HAP-1 (cell line): ENCODE data around the gene HYOU1.
A peak's percentile ranks its signal among the peaks of the same experiment; 100 is the strongest.

Experiments used
- DNase-seq, 2 experiments: peaks; one replicate each; pipeline ENCODE4 v3.0.0-alpha.2; 2016 to 2020; ENCODE audit warnings: low spot score in 2 of 2
- H3K27me3 ChIP-seq: fragments of 250-450 bp; sonication (Bioruptor Pico); 2 replicates; pipeline ENCODE4 v1.5.1; 2020; ENCODE audit warnings: low read depth, mild to moderate bottlenecking, moderate library complexity
- H3K36me3 ChIP-seq: fragments of 250-450 bp; sonication (Bioruptor Pico); replicated peaks from 2 replicates; pipeline ENCODE4 v1.5.1; 2020; ENCODE audit warnings: mild to moderate bottlenecking
- H3K4me1 ChIP-seq: fragments of 250-450 bp; sonication (Bioruptor Pico); 2 replicates; pipeline ENCODE4 v1.5.1; 2020; ENCODE audit warnings: mild to moderate bottlenecking
- H3K4me3 ChIP-seq: fragments of 250-450 bp; sonication (Bioruptor Pico); 2 replicates; pipeline ENCODE4 v1.5.1; 2020; ENCODE audit warnings: mild to moderate bottlenecking, moderate library complexity
- H3K9me3 ChIP-seq: fragments of 250-450 bp; sonication (Bioruptor Pico); 2 replicates; pipeline ENCODE4 v1.5.1; 2020; ENCODE audit warnings: mild to moderate bottlenecking, moderate library complexity
- in situ Hi-C: fragments of 300-500 bp; cut with MboI; formaldehyde crosslinking; loops from 3 replicates; pipeline ENCODE4 v1.14.3; 2020; ENCODE audit warnings: low sequenced_read_pairs, inconsistent platforms, mixed read lengths

HYOU1 gene

GRCh38 chr11:119092880-119093842, 36.2 kb upstream of the HYOU1 start:
- H3K9me3 ChIP-seq, result no peaks in the 10 kb centered on the region
- peaks cover 69% of the 10 kb centered on the region for H3K36me3 ChIP-seq
- peaks cover 15% of the 10 kb centered on the region for H3K4me1 ChIP-seq
- H3K4me3 ChIP-seq, result peak overlapping the region; percentile 92
- no peaks in the 10 kb centered on the region for H3K27me3 ChIP-seq
- in situ Hi-C loops, result no loop called here
- DNase-seq, result peak in 1 of 2 experiments; percentile 26

- Histone ChIP-seq H3K27me3 (no peaks in the 10 kb centered on the region), H3K4me3 (peak overlapping the region; percentile 92), H3K9me3 (no peaks in the 10 kb centered on the region), H3K4me1 (peaks cover 15% of the 10 kb centered on the region), H3K36me3 (peaks cover 59% of the 10 kb centered on the region)
- in situ Hi-C loops, result no loop called here
- peak in 1 of 2 experiments; percentile 50 for DNase-seq
Measured at GRCh38 chr11:119091966-119092879, 35.2 kb upstream of the HYOU1 start.

GRCh38 chr11:119091178-119091577, 34.2 kb upstream of the HYOU1 start:
- in situ Hi-C loops, result no loop called here
- Histone ChIP-seq H3K4me3 (no peak overlapping the region), H3K36me3 (peaks cover 49% of the 10 kb centered on the region), H3K27me3 (no peaks in the 10 kb centered on the region), H3K9me3 (no peaks in the 10 kb centered on the region), H3K4me1 (peaks cover 16% of the 10 kb centered on the region)
- DNase-seq, result no peak

GRCh38 chr11:119089319-119089718, 32.3 kb upstream of the HYOU1 start:
- in situ Hi-C loops, result no loop called here
- peaks cover 18% of the 10 kb centered on the region for H3K4me1 ChIP-seq
- DNase-seq, result no peak
- no peaks in the 10 kb centered on the region for H3K27me3 ChIP-seq
- no peaks in the 10 kb centered on the region for H3K9me3 ChIP-seq
- H3K4me3 ChIP-seq, result no peak overlapping the region
- H3K36me3 ChIP-seq, result peaks cover 39% of the 10 kb centered on the region

- H3K36me3 ChIP-seq, result peaks cover 30% of the 10 kb centered on the region
- H3K27me3 ChIP-seq, result no peaks in the 10 kb centered on the region
- DNase-seq, result no peak
- in situ Hi-C loops, result no loop called here
- H3K9me3 ChIP-seq, result no peaks in the 10 kb centered on the region
- H3K4me1 ChIP-seq, result peaks cover 20% of the 10 kb centered on the region
- no peak overlapping the region for H3K4me3 ChIP-seq
Measured at GRCh38 chr11:119088406-119088805, 31.4 kb upstream of the HYOU1 start.

- H3K36me3 ChIP-seq, result peaks cover 24% of the 10 kb centered on the region
- H3K4me1 ChIP-seq, result peaks cover 18% of the 10 kb centered on the region
- no peak for DNase-seq
- H3K9me3 ChIP-seq, result no peaks in the 10 kb centered on the region
- in situ Hi-C loops, result no loop called here
- H3K27me3 ChIP-seq, result no peaks in the 10 kb centered on the region
- H3K4me3 ChIP-seq, result no peak overlapping the region
Measured at GRCh38 chr11:119087747-119088241, 30.8 kb upstream of the HYOU1 start.

GRCh38 chr11:119087123-119087522, 30.1 kb upstream of the HYOU1 start:
- no peak for DNase-seq
- no peak overlapping the region for H3K4me3 ChIP-seq
- in situ Hi-C loops, result no loop called here
- peaks cover 11% of the 10 kb centered on the region for H3K4me1 ChIP-seq
- peaks cover 17% of the 10 kb centered on the region for H3K36me3 ChIP-seq
- H3K9me3 ChIP-seq, result no peaks in the 10 kb centered on the region
- no peaks in the 10 kb centered on the region for H3K27me3 ChIP-seq

- DNase-seq, result peak in 1 of 2 experiments; percentile 28
- Histone ChIP-seq H3K4me3 (peak overlapping the region; percentile 86), H3K36me3 (peaks cover 13% of the 10 kb centered on the region), H3K27me3 (no peaks in the 10 kb centered on the region), H3K9me3 (no peaks in the 10 kb centered on the region), H3K4me1 (peaks cover 10% of the 10 kb centered on the region)
- in situ Hi-C loops, result no loop called here
Measured at GRCh38 chr11:119085437-119085847, 28.4 kb upstream of the HYOU1 start.

- Histone ChIP-seq H3K9me3 (no peaks in the 10 kb centered on the region), H3K36me3 (peaks cover 13% of the 10 kb centered on the region), H3K4me1 (peaks cover 10% of the 10 kb centered on the region), H3K4me3 (peak within 1 kb of the TSS; percentile 86), H3K27me3 (no peaks in the 10 kb centered on the region)
- DNase-seq, result peak; percentile 84 to 94
- in situ Hi-C loops, result no loop called here
Measured at GRCh38 chr11:119084663-119085436, 27.8 kb upstream of the HYOU1 start, which contains the start of gene HMBS. Gene HMBS (plus strand): TSS chr11:119084881. CDS start chr11:119085034, 153 bp downstream.

- Histone ChIP-seq H3K4me1 (peaks cover 10% of the 10 kb centered on the region), H3K36me3 (peaks cover 33% of the 10 kb centered on the region), H3K9me3 (no peaks in the 10 kb centered on the region), H3K27me3 (no peaks in the 10 kb centered on the region), H3K4me3 (no peak overlapping the region)
- in situ Hi-C loops, result no loop called here
- no peak for DNase-seq
Measured at GRCh38 chr11:119081682-119082260, 24.8 kb upstream of the HYOU1 start.

GRCh38 chr11:119078675-119079420, 21.8 kb upstream of the HYOU1 start:
- H3K4me1 ChIP-seq, result no peaks in the 10 kb centered on the region
- H3K4me3 ChIP-seq, result no peak overlapping the region
- no peaks in the 10 kb centered on the region for H3K9me3 ChIP-seq
- no peak for DNase-seq
- in situ Hi-C loops, result no loop called here
- peaks cover 44% of the 10 kb centered on the region for H3K36me3 ChIP-seq
- no peaks in the 10 kb centered on the region for H3K27me3 ChIP-seq

- in situ Hi-C loops, result no loop called here
- Histone ChIP-seq H3K27me3 (no peaks in the 10 kb centered on the region), H3K4me3 (no peak overlapping the region), H3K4me1 (no peaks in the 10 kb centered on the region), H3K9me3 (no peaks in the 10 kb centered on the region), H3K36me3 (peaks cover 52% of the 10 kb centered on the region)
- DNase-seq, result no peak
Measured at GRCh38 chr11:119077839-119078238, 20.8 kb upstream of the HYOU1 start.
